IMR-90 (cell line): Measurements from ENCODE around the gene PIP5K1A. TPM values are rescaled to one million over a fixed set of nuclear protein-coding genes. Genes with fewer than 3 reads are reported as not detected.

Experiments
- ATAC-seq: fragments of 200-7000 bp; cut with Tn5 transposase; 2 replicates; pipeline ENCODE4 v1.9.1; 2020; ENCODE audit warnings: low read depth, mild to moderate bottlenecking, moderate library complexity
- BruUV-seq: library from RNA; stranded (reverse); fragments of 400-500 nt; replicated peaks from 2 replicates; lab custom pipeline; 2021; lab: Mats Ljungman, UMichigan
- CTCF ChIA-PET: fragments of 300-600 bp; formaldehyde crosslinking; extraction: SDS; loops from one replicate; lab custom pipeline; 2021; ENCODE audit warnings: antibody characterized with exemption; lab: Yijun Ruan, JAX
- POLR2A ChIA-PET: fragments of 300-600 bp; sonication (Branson Sonifier 250); formaldehyde crosslinking; loops from one replicate; lab custom pipeline; 2022; ENCODE audit warnings: antibody characterized with exemption; ENCODE audit not compliant: unreplicated experiment; lab: Charles Lee
- DNase-seq: peaks from one replicate; pipeline ENCODE4 v3.0.0; 2013
- H2AFZ ChIP-seq: replicated peaks from 2 replicates; pipeline ENCODE3; 2013; ENCODE audit warnings: low read length, mild to moderate bottlenecking; ENCODE audit not compliant: poor library complexity
- H2AK5ac ChIP-seq: 2 replicates; pipeline ENCODE4 v1.6.1; 2013; ENCODE audit warnings: low read depth, low read length, inconsistent platforms
- H2AK9ac ChIP-seq: replicated peaks from 2 replicates; pipeline ENCODE3; 2013; ENCODE audit warnings: mild to moderate bottlenecking, low read depth, low read length, moderate library complexity; ENCODE audit not compliant: poor library complexity
- H2BK120ac ChIP-seq: 2 replicates; pipeline ENCODE4 v1.6.1; 2013; ENCODE audit warnings: low read depth, low read length, inconsistent platforms
- H2BK15ac ChIP-seq: 3 replicates; pipeline ENCODE4 v1.6.1; 2013; ENCODE audit warnings: low read depth, low read length, inconsistent platforms
- H2BK20ac ChIP-seq: 2 replicates; pipeline ENCODE4 v1.6.1; 2013; ENCODE audit warnings: low read depth, mild to moderate bottlenecking, inconsistent platforms, low read length, moderate library complexity
- H2BK5ac ChIP-seq: 2 replicates; pipeline ENCODE4 v1.6.1; 2013; ENCODE audit warnings: mild to moderate bottlenecking, low read depth, low read length, inconsistent platforms; ENCODE audit not compliant: poor library complexity, severe bottlenecking
- H3K14ac ChIP-seq: replicated peaks from 2 replicates; pipeline ENCODE4 v1.6.1; 2013; ENCODE audit warnings: low read depth, low read length, inconsistent platforms
- H3K18ac ChIP-seq: 2 replicates; pipeline ENCODE4 v1.6.1; 2013; ENCODE audit warnings: low read depth, low read length, control low read depth
- H3K23ac ChIP-seq: 2 replicates; pipeline ENCODE4 v1.6.1; 2013; ENCODE audit warnings: low read depth, low read length, inconsistent platforms
- H3K27ac ChIP-seq: 2 replicates; pipeline ENCODE4 v1.5.1; 2013; ENCODE audit warnings: mild to moderate bottlenecking, control low read depth, low read length; ENCODE audit not compliant: insufficient read depth
- H3K27me3 ChIP-seq: 2 replicates; pipeline ENCODE4 v1.6.1; 2013; ENCODE audit warnings: low read length; ENCODE audit not compliant: control insufficient read depth, insufficient read depth
- H3K36me3 ChIP-seq: 2 replicates; pipeline ENCODE4 v1.6.1; 2013; ENCODE audit warnings: low read length, mixed read lengths; ENCODE audit not compliant: control insufficient read depth, insufficient read depth
- H3K4ac ChIP-seq: 2 replicates; pipeline ENCODE4 v1.6.1; 2013; ENCODE audit warnings: low read depth, low read length, inconsistent platforms
- H3K4me1 ChIP-seq: 2 replicates; pipeline ENCODE4 v1.6.1; 2013; ENCODE audit warnings: low read length, mixed read lengths; ENCODE audit not compliant: control insufficient read depth, insufficient read depth
- H3K4me2 ChIP-seq: 2 replicates; pipeline ENCODE4 v1.6.1; 2013; ENCODE audit warnings: low read depth, mild to moderate bottlenecking, control low read depth, low read length, moderate library complexity
- H3K4me3 ChIP-seq: 2 replicates; pipeline ENCODE4 v1.5.1; 2013; ENCODE audit warnings: low read depth, mild to moderate bottlenecking, control low read depth, low read length, moderate library complexity; ENCODE audit not compliant: insufficient read depth
- H3K56ac ChIP-seq: 2 replicates; pipeline ENCODE4 v1.6.1; 2013; ENCODE audit warnings: low read length, inconsistent platforms; ENCODE audit not compliant: insufficient read depth; ENCODE audit errors: extremely low read depth
- H3K79me1 ChIP-seq, 2 experiments: 2 replicates each; pipeline ENCODE4 v1.6.1; 2013; ENCODE audit warnings: low read length in 2 of 2, inconsistent platforms in 1 of 2, low read depth in 1 of 2
- H3K9ac ChIP-seq: 2 replicates; pipeline ENCODE4 v1.6.1; 2013; ENCODE audit warnings: low read depth, low read length, control low read depth
- H3K9me1 ChIP-seq: 2 replicates; pipeline ENCODE4 v1.6.1; 2013; ENCODE audit warnings: low read length, inconsistent platforms; ENCODE audit not compliant: insufficient read depth
- H3K9me3 ChIP-seq: 2 replicates; pipeline ENCODE4 v1.6.1; 2013; ENCODE audit warnings: low read length; ENCODE audit not compliant: control insufficient read depth, insufficient read depth
- H4K20me1 ChIP-seq: 2 replicates; pipeline ENCODE4 v1.6.1; 2013; ENCODE audit warnings: low read length, inconsistent platforms; ENCODE audit not compliant: insufficient read depth
- H4K5ac ChIP-seq: 2 replicates; pipeline ENCODE4 v1.6.1; 2013; ENCODE audit warnings: mild to moderate bottlenecking, low read depth, low read length, control low read depth
- H4K8ac ChIP-seq, 2 experiments: 2 replicates each; pipeline ENCODE4 v1.6.1; 2013; ENCODE audit warnings: low read depth in 2 of 2, low read length in 2 of 2, control low read depth in 1 of 2, inconsistent platforms in 1 of 2
- H4K91ac ChIP-seq: 2 replicates; pipeline ENCODE4 v1.6.1; 2013; ENCODE audit warnings: low read depth, low read length, inconsistent platforms; ENCODE audit not compliant: insufficient read depth
- BHLHE40 ChIP-seq: fragments of 150-350 bp; IDR thresholded peaks from 2 replicates; pipeline ENCODE4 v1.6.1; 2016; ENCODE audit warnings: mild to moderate bottlenecking, low read depth, low read length
- CEBPB ChIP-seq: IDR thresholded peaks from 2 replicates; pipeline ENCODE4 v1.6.1; 2012; ENCODE audit warnings: low read depth, low read length, improper control_type of control experiment
- CHD1 ChIP-seq: IDR thresholded peaks from 2 replicates; pipeline ENCODE4 v1.6.1; 2012; ENCODE audit warnings: low read depth, low read length, improper control_type of control experiment
- CTCF ChIP-seq: conservative IDR thresholded peaks from 2 replicates; pipeline ENCODE4 v1.5.1; 2012; ENCODE audit warnings: mild to moderate bottlenecking, low read depth, low read length, improper control_type of control experiment
- ELK1 ChIP-seq: fragments of 150-350 bp; IDR thresholded peaks from 2 replicates; pipeline ENCODE4 v1.6.1; 2016; ENCODE audit warnings: low read depth, mild to moderate bottlenecking, low read length, moderate library complexity, borderline replicate concordance
- FOS ChIP-seq: fragments of 150-350 bp; IDR thresholded peaks from 2 replicates; pipeline ENCODE4 v1.6.1; 2016; ENCODE audit warnings: low read depth, low read length
- MAFK ChIP-seq: IDR thresholded peaks from 2 replicates; pipeline ENCODE4 v1.6.1; 2012; ENCODE audit warnings: low read depth, low read length, improper control_type of control experiment
- MAZ ChIP-seq: IDR thresholded peaks from 2 replicates; pipeline ENCODE4 v1.6.1; 2012; ENCODE audit warnings: low read depth, mild to moderate bottlenecking, low read length, improper control_type of control experiment, moderate library complexity, borderline replicate concordance
- MXI1 ChIP-seq: IDR thresholded peaks from 2 replicates; pipeline ENCODE4 v1.6.1; 2012; ENCODE audit warnings: low read depth, mild to moderate bottlenecking, low read length, moderate library complexity, borderline replicate concordance
- NFE2L2 ChIP-seq: fragments of 150-350 bp; IDR thresholded peaks from 2 replicates; pipeline ENCODE4 v1.6.1; 2016; ENCODE audit warnings: low read depth, mild to moderate bottlenecking, low read length
- POLR2A ChIP-seq: IDR thresholded peaks from 2 replicates; pipeline ENCODE4 v1.6.1; 2012; ENCODE audit warnings: mild to moderate bottlenecking, low read depth, low read length
- RAD21 ChIP-seq: IDR thresholded peaks from 2 replicates; pipeline ENCODE4 v1.6.1; 2012; ENCODE audit warnings: low read length, improper control_type of control experiment
- RCOR1 ChIP-seq: IDR thresholded peaks from 2 replicates; pipeline ENCODE4 v1.6.1; 2012; ENCODE audit warnings: mild to moderate bottlenecking, low read length, improper control_type of control experiment; ENCODE audit not compliant: insufficient replicate concordance
- RFX5 ChIP-seq: IDR thresholded peaks from 2 replicates; pipeline ENCODE4 v1.8.0; 2012; ENCODE audit warnings: low read depth, mild to moderate bottlenecking, low read length, moderate library complexity
- SMC3 ChIP-seq: fragments of 150-350 bp; IDR thresholded peaks from 2 replicates; pipeline ENCODE4 v1.6.1; 2016; ENCODE audit warnings: low read depth, mild to moderate bottlenecking, antibody characterized with exemption, low read length, moderate library complexity
- USF2 ChIP-seq: fragments of 150-350 bp; IDR thresholded peaks from 2 replicates; pipeline ENCODE4 v1.6.1; 2017; ENCODE audit warnings: mild to moderate bottlenecking, antibody characterized with exemption, low read length, low read depth
- WGBS, 2 experiments: methylation state at CpG; one replicate each; pipeline versions ENCODE4 v1.1.5 to v1.1.7; 2013; ENCODE audit warnings: missing lambda C conversion rate in 2 of 2; ENCODE audit not compliant: insufficient read length in 1 of 2; ENCODE audit errors: extremely low coverage in 2 of 2; 5-methylcytosine and 5-hydroxymethylcytosine counted together
- dilution Hi-C: fragments of 300-500 bp; cut with HindIII; formaldehyde crosslinking; loops from one replicate; pipeline ENCODE4 v1.14.3; 2018; ENCODE audit warnings: low sequenced_read_pairs; ENCODE audit not compliant: unreplicated experiment
- in situ Hi-C: fragments of 300-500 bp; cut with MboI; formaldehyde crosslinking; loops from 3 replicates; pipeline ENCODE4 v1.14.3; 2019; ENCODE audit warnings: low sequenced_read_pairs, inconsistent platforms, mixed read lengths
- intact Hi-C: fragments of 100-400 bp; cut with micrococcal nuclease; formaldehyde crosslinking; loops from 2 replicates; pipeline ENCODE4 v1.10.0; 2022
- polyA plus RNA-seq, 3 experiments: library from polyadenylated mRNA; depleted of rRNA; stranded (reverse); fragments of >200 nt; gene quantifications; 2 replicates each; pipeline ENCODE4 v1.2.3, GENCODE V29; 2012; ENCODE audit warnings: low replicate concordance in 1 of 3
- total RNA-seq: library from RNA; depleted of rRNA; stranded (reverse); fragments of >200 nt; gene quantifications from 2 replicates; pipeline ENCODE4 v1.2.3, GENCODE V29; 2012

PIP5K1A gene
- total and polyA plus RNA-seq, 2 of the 4 experiments (the other 2 are of a cell fraction): 59.1 to 105 TPM

GRCh38 chr1:151221616-151222015 lies 23.3 kb downstream of the PIP5K1A start:
- Histone ChIP-seq H3K9me1 (peaks cover 15% of the 10 kb centered on the region), H2AK5ac (no peak overlapping the region), H2AK9ac (no peak overlapping the region), H3K27me3 (no peaks in the 10 kb centered on the region), H3K79me1 (peaks cover 16 to 70% of the 10 kb centered on the region in 2 experiments; a peak in 3 of 4 replicates), H3K4me3 (no peak overlapping the region), H3K4ac (no peak overlapping the region), H2AFZ (no peak overlapping the region), H3K4me2 (no peak overlapping the region), H3K27ac (no peak overlapping the region), H4K20me1 (peaks cover 81% of the 10 kb centered on the region), H4K5ac (no peak overlapping the region), H3K36me3 (peaks cover 16% of the 10 kb centered on the region), H3K9ac (no peak overlapping the region), H3K18ac (no peak overlapping the region), H2BK20ac (no peak overlapping the region), H2BK15ac (no peak overlapping the region), H2BK5ac (no peak overlapping the region), H3K56ac (no peak overlapping the region), H2BK120ac (no peak overlapping the region), H4K91ac (no peak overlapping the region), H3K4me1 (no peaks in the 10 kb centered on the region; the same call in 1 of the 2 replicates), H3K23ac (no peak overlapping the region), H4K8ac (no peak overlapping the region), H3K14ac (no peak overlapping the region), H3K9me3 (no peaks in the 10 kb centered on the region)
- in situ Hi-C loops: no loop called here
- POLR2A ChIA-PET: no interaction called here
- CTCF ChIA-PET: interaction anchor here (0.8 kb wide), 1 partner anchor 120 kb away, joined by 3 read pairs; no protein-coding TSS in a partner anchor
- ATAC-seq: no peak
- intact Hi-C loops: no loop called here
- no peak for DNase-seq
- TF ChIP-seq CTCF (no peak), RAD21 (no peak), SMC3 (no peak), CEBPB (no peak), USF2 (no peak), BHLHE40 (no peak), MAZ (no peak), CHD1 (no peak), MXI1 (no peak), POLR2A (no peak), RFX5 (no peak), ELK1 (no peak), NFE2L2 (no peak), MAFK (no peak), FOS (no peak), RCOR1 (no peak)
- no TSS peak for BruUV-seq
- dilution Hi-C loops: no loop called here
- WGBS, 2 experiments: no CpG with 5 or more reads among the region's 1 CpG
